H1 (cell line): ENCODE results near the gene SYT17. TPM values are rescaled to one million over a fixed set of nuclear protein-coding genes. Genes with fewer than 3 reads are reported as not detected.
A peak's percentile ranks its signal among the peaks of the same experiment; 100 is the strongest.

Experiments
- CTCF ChIA-PET: fragments of 300-600 bp; sonication (Branson Sonifier 250); formaldehyde crosslinking; loops from one replicate; lab custom pipeline; 2021; ENCODE audit not compliant: partially characterized antibody; lab: Charles Lee
- POLR2A ChIA-PET: fragments of 300-600 bp; sonication (Branson Sonifier 250); formaldehyde crosslinking; loops from one replicate; lab custom pipeline; 2021; ENCODE audit warnings: inconsistent platforms; ENCODE audit not compliant: partially characterized antibody; lab: Charles Lee
- DNase-seq, 2 experiments: peaks; one replicate each; pipeline versions ENCODE4 v3.0.0 to v3.0.0-alpha.2; 2010 to 2022; ENCODE audit warnings: low spot score in 2 of 2, low read depth in 1 of 2, mixed read lengths in 1 of 2
- FAIRE-seq: peaks from 2 replicates; lab custom pipeline; 2011; peaks lifted over from hg19 to GRCh38; lab: Jason Lieb, UNC
- H2AFZ ChIP-seq: 2 replicates; pipeline ENCODE4 v1.8.1; 2012; ENCODE audit warnings: low read length, inconsistent platforms
- H2AK5ac ChIP-seq: 2 replicates; pipeline ENCODE4 v1.6.1; 2013; ENCODE audit warnings: low read depth, low read length
- H2BK120ac ChIP-seq: replicated peaks from 2 replicates; pipeline ENCODE3; 2013; ENCODE audit warnings: low read depth, low read length, inconsistent platforms
- H2BK12ac ChIP-seq: 2 replicates; pipeline ENCODE4 v1.6.1; 2013; ENCODE audit warnings: low read depth, low read length
- H2BK15ac ChIP-seq: 2 replicates; pipeline ENCODE4 v1.6.1; 2013; ENCODE audit warnings: low read length
- H2BK20ac ChIP-seq: 2 replicates; pipeline ENCODE4 v1.6.1; 2013; ENCODE audit warnings: low read length
- H2BK5ac ChIP-seq: 2 replicates; pipeline ENCODE4 v1.6.1; 2013; ENCODE audit warnings: low read depth, low read length
- H3K14ac ChIP-seq: 2 replicates; pipeline ENCODE4 v1.6.1; 2013; ENCODE audit warnings: inconsistent platforms; ENCODE audit not compliant: insufficient read length
- H3K18ac ChIP-seq: 2 replicates; pipeline ENCODE4 v1.6.1; 2013; ENCODE audit warnings: low read length; ENCODE audit errors: extremely low read depth
- H3K23ac ChIP-seq: 2 replicates; pipeline ENCODE4 v1.6.1; 2013; ENCODE audit warnings: inconsistent platforms; ENCODE audit not compliant: insufficient read length
- H3K23me2 ChIP-seq: 2 replicates; pipeline ENCODE4 v1.6.1; 2013; ENCODE audit warnings: low read depth, low read length
- H3K27ac ChIP-seq: 2 replicates; pipeline ENCODE4 v1.6.1; 2011; ENCODE audit warnings: low read depth, low read length, inconsistent platforms
- H3K27me3 ChIP-seq, 4 experiments: replicated peaks in 1 of 4; 1 replicate in 1 of 4; 2 replicates in 3 of 4; pipeline versions ENCODE4 v1.6.1 to v1.8.1; 2011 to 2013; ENCODE audit warnings: low read length in 3 of 4, mild to moderate bottlenecking in 3 of 4, inconsistent platforms in 2 of 4, mixed read lengths in 2 of 4, moderate library complexity in 1 of 4; ENCODE audit not compliant: control insufficient read depth in 3 of 4, insufficient read depth in 3 of 4; ENCODE audit errors: extremely low read depth in 1 of 4
- H3K36me3 ChIP-seq, 4 experiments: 2 replicates each; pipeline versions ENCODE4 v1.6.1 to v1.8.1; 2011 to 2013; ENCODE audit warnings: mild to moderate bottlenecking in 4 of 4, low read length in 3 of 4, moderate library complexity in 2 of 4, control low read depth in 1 of 4, inconsistent platforms in 1 of 4; ENCODE audit not compliant: insufficient read depth in 4 of 4, control insufficient read depth in 2 of 4
- H3K4ac ChIP-seq: replicated peaks from 2 replicates; pipeline ENCODE3; 2013; ENCODE audit warnings: low read length, low read depth, mixed read lengths, inconsistent platforms; ENCODE audit not compliant: insufficient read length
- H3K4me1 ChIP-seq, 4 experiments: replicated peaks in 1 of 4; 1 replicate in 1 of 4; 2 replicates in 3 of 4; pipeline versions ENCODE4 v1.6.1 to v1.8.1; 2011 to 2013; ENCODE audit warnings: low read length in 3 of 4, inconsistent platforms in 2 of 4, mixed read lengths in 1 of 4; ENCODE audit not compliant: insufficient read depth in 4 of 4, control insufficient read depth in 3 of 4
- H3K4me2 ChIP-seq, 2 experiments: 2 replicates each; pipeline versions ENCODE4 v1.6.1 to v1.8.1; 2011 to 2013; ENCODE audit warnings: low read depth in 2 of 2, low read length in 2 of 2, control low read depth in 1 of 2, inconsistent platforms in 1 of 2, mild to moderate bottlenecking in 1 of 2; ENCODE audit not compliant: insufficient read depth in 1 of 2
- H3K4me3 ChIP-seq, 4 experiments: fragments of 200-600, 300-600 bp in 1 of 4; sonication (generic), shearing (Covaris generic), sonication (Bioruptor Twin) in 1 of 4; 2 replicates each; pipeline versions ENCODE4 v1.5.1 to v1.8.1; 2011 to 2016; ENCODE audit warnings: low read length in 4 of 4, low read depth in 3 of 4, control low read depth in 2 of 4, inconsistent platforms in 2 of 4, mild to moderate bottlenecking in 2 of 4, mixed read lengths in 1 of 4, moderate library complexity in 1 of 4; ENCODE audit not compliant: insufficient read depth in 2 of 4; ENCODE audit errors: extremely low read depth in 1 of 4
- H3K56ac ChIP-seq: replicated peaks from 2 replicates; pipeline ENCODE3; 2013; ENCODE audit warnings: low read depth, mild to moderate bottlenecking, mixed read lengths, low read length, inconsistent platforms; ENCODE audit not compliant: insufficient read length
- H3K79me1 ChIP-seq: 2 replicates; pipeline ENCODE4 v1.6.1; 2013; ENCODE audit warnings: low read depth, low read length, control low read depth
- H3K79me2 ChIP-seq, 2 experiments: 2 replicates each; pipeline versions ENCODE4 v1.6.1 to v1.8.1; 2012 to 2013; ENCODE audit warnings: low read length in 2 of 2, mild to moderate bottlenecking in 2 of 2, inconsistent platforms in 1 of 2; ENCODE audit not compliant: insufficient read depth in 2 of 2, control insufficient read depth in 1 of 2
- H3K9ac ChIP-seq, 4 experiments: replicated peaks in 1 of 4; 1 replicate in 1 of 4; 2 replicates in 3 of 4; pipeline versions ENCODE4 v1.6.1 to v1.8.1; 2011 to 2013; ENCODE audit warnings: low read depth in 3 of 4, low read length in 3 of 4, control low read depth in 2 of 4, mild to moderate bottlenecking in 2 of 4, moderate library complexity in 2 of 4, inconsistent platforms in 1 of 4; ENCODE audit errors: extremely low read depth in 1 of 4
- H3K9me3 ChIP-seq, 2 experiments: 2 replicates each; pipeline versions ENCODE4 v1.6.1 to v1.8.1; 2012 to 2013; ENCODE audit warnings: mild to moderate bottlenecking in 2 of 2, moderate library complexity in 2 of 2, control low read depth in 1 of 2, inconsistent platforms in 1 of 2, low read depth in 1 of 2, low read length in 1 of 2, mixed read lengths in 1 of 2; ENCODE audit not compliant: insufficient read depth in 2 of 2
- H4K20me1 ChIP-seq, 2 experiments: replicated peaks in 1 of 2; 2 replicates each; pipeline versions ENCODE3 to v1.8.1; 2011 to 2013; ENCODE audit warnings: inconsistent platforms in 2 of 2, low read length in 2 of 2, mild to moderate bottlenecking in 1 of 2; ENCODE audit not compliant: insufficient read depth in 2 of 2, control insufficient read depth in 1 of 2
- H4K5ac ChIP-seq: 2 replicates; pipeline ENCODE4 v1.6.1; 2013; ENCODE audit warnings: low read length, low read depth, mixed read lengths, inconsistent platforms; ENCODE audit not compliant: insufficient read length
- H4K8ac ChIP-seq: 2 replicates; pipeline ENCODE4 v1.8.0; 2013; ENCODE audit warnings: mild to moderate bottlenecking, moderate library complexity, low read length, inconsistent platforms; ENCODE audit not compliant: insufficient read depth; ENCODE audit errors: extremely low read depth
- H4K91ac ChIP-seq: replicated peaks from 2 replicates; pipeline ENCODE3; 2013; ENCODE audit warnings: low read length, mixed read lengths, inconsistent platforms; ENCODE audit not compliant: insufficient read length
- CREB1 ChIP-seq: IDR thresholded peaks from 2 replicates; pipeline ENCODE4 v1.6.1; 2012; ENCODE audit warnings: inconsistent platforms
- CTBP2 ChIP-seq: IDR thresholded peaks from 2 replicates; pipeline ENCODE4 v1.7.0; 2011; ENCODE audit warnings: borderline replicate concordance, mild to moderate bottlenecking, moderate library complexity, mixed read lengths, low read length; ENCODE audit not compliant: insufficient read depth, insufficient read length
- E2F6 ChIP-seq: IDR thresholded peaks from 2 replicates; pipeline ENCODE4 v1.6.1; 2012; ENCODE audit warnings: inconsistent platforms
- EZH2 ChIP-seq: fragments of 200-600 bp; sonication (generic); IDR thresholded peaks from 2 replicates; pipeline ENCODE4 v1.7.1; 2012; ENCODE audit warnings: low read depth, mild to moderate bottlenecking, moderate library complexity, low read length, inconsistent platforms; ENCODE audit not compliant: severe bottlenecking
- KDM5A ChIP-seq: fragments of 200-600 bp; IDR thresholded peaks from 2 replicates; pipeline ENCODE4 v1.7.1; 2012; ENCODE audit warnings: mild to moderate bottlenecking, low read length, inconsistent platforms, mixed read lengths
- RAD21 ChIP-seq, 2 experiments: IDR thresholded peaks in 1 of 2; conservative IDR thresholded peaks in 1 of 2; 2 replicates each; pipeline ENCODE4 v1.6.1; 2011; ENCODE audit warnings: low read depth in 2 of 2, low read length in 2 of 2, improper control_type of control experiment in 1 of 2, inconsistent platforms in 1 of 2, mild to moderate bottlenecking in 1 of 2, moderate library complexity in 1 of 2
- RBBP5 ChIP-seq: IDR thresholded peaks from 2 replicates; pipeline ENCODE4 v1.7.1; 2012; ENCODE audit warnings: low read depth, mild to moderate bottlenecking, inconsistent platforms, low read length, moderate library complexity, borderline replicate concordance
- RXRA ChIP-seq: IDR thresholded peaks from 2 replicates; pipeline ENCODE4 v1.6.1; 2011; ENCODE audit warnings: low read depth, mild to moderate bottlenecking, low read length, moderate library complexity; ENCODE audit not compliant: insufficient read depth
- SIN3A ChIP-seq, 2 experiments: IDR thresholded peaks in 1 of 2; conservative IDR thresholded peaks in 1 of 2; 2 replicates each; pipeline ENCODE4 v1.6.1; 2011 to 2012; ENCODE audit warnings: low read length in 2 of 2, improper control_type of control experiment in 1 of 2, low read depth in 1 of 2, mild to moderate bottlenecking in 1 of 2
- SIX5 ChIP-seq: IDR thresholded peaks from 2 replicates; pipeline ENCODE4 v1.6.1; 2011; ENCODE audit warnings: mild to moderate bottlenecking, low read depth, low read length
- SP4 ChIP-seq: IDR thresholded peaks from 2 replicates; pipeline ENCODE4 v1.6.1; 2012; ENCODE audit warnings: low read length, inconsistent platforms
- TAF1 ChIP-seq: IDR thresholded peaks from 2 replicates; pipeline ENCODE4 v1.6.1; 2011; ENCODE audit warnings: mild to moderate bottlenecking, low read depth, low read length
- WGBS, 2 experiments: shearing (Covaris generic) in 1 of 2; methylation state at CpG; one replicate each; pipeline versions ENCODE4 v1.1.6 to v1.1.7; 2013 to 2015; ENCODE audit warnings: low lambda C conversion rate in 2 of 2, mixed read lengths in 2 of 2, inconsistent platforms in 1 of 2, low coverage in 1 of 2, missing lambda C conversion rate in 1 of 2; ENCODE audit not compliant: insufficient replicate concordance in 2 of 2, insufficient coverage in 1 of 2, insufficient read length in 1 of 2; ENCODE audit errors: extremely low coverage in 1 of 2, missing lambda C conversion rate in 1 of 2; 5-methylcytosine and 5-hydroxymethylcytosine counted together
- polyA plus RNA-seq, 7 experiments: library from polyadenylated mRNA; depleted of rRNA in 3 of 7; stranded (reverse) in 5 of 7; unstranded in 2 of 7; fragments of >200 nt in 5 of 7; fragments of 200-250 nt in 2 of 7; gene quantifications; 1 replicate in 5 of 7; 2 replicates in 1 of 7; 4 replicates in 1 of 7; pipeline versions ENCODE4 v1.2.1 to v1.2.3, GENCODE V29; 2011 to 2013; ENCODE audit warnings: missing spikeins in 2 of 7, mixed read lengths in 2 of 7
- total RNA-seq: library from RNA; stranded (reverse); fragmentation: NEBNext Ultra II Directional; extraction: Animal tissue kit (Norgen Biotek cat#: 25700); gene quantifications from 2 replicates; pipeline ENCODE4 v1.2.1, GENCODE V29; 2021

Gene SYT17
- total and polyA plus RNA-seq, 2 of the 8 experiments (the other 6 are each of a cell fraction or from before 2014, with no cell fraction given): 5.8 to 18.1 TPM

GRCh38 chr16:19281246-19281645 is 113.2 kb downstream of the SYT17 start:
- Histone ChIP-seq H3K18ac (no peak overlapping the region; the same call in 1 of the 2 replicates), H3K23ac (no peak overlapping the region), H2BK5ac (no peak overlapping the region), H3K4me3 (no peak overlapping the region), H3K36me3 (no peaks in the 10 kb centered on the region), H3K4ac (no peak overlapping the region), H3K4me1 (no peaks in the 10 kb centered on the region), H3K23me2 (no peaks in the 10 kb centered on the region), H4K91ac (no peak overlapping the region), H3K9me3 (no peaks in the 10 kb centered on the region), H4K20me1 (peaks cover 0 to 1% of the 10 kb centered on the region in 2 experiments), H3K79me1 (no peaks in the 10 kb centered on the region), H3K14ac (no peak overlapping the region), H2BK12ac (no peak overlapping the region), H3K79me2 (no peaks in the 10 kb centered on the region), H2AFZ (no peak overlapping the region), H3K4me2 (no peak overlapping the region), H2BK20ac (0 out of 2 replicates have a peak overlapping the region, but pooled peaks have one; percentile 48), H4K8ac (no peak overlapping the region), H3K27me3 (no peaks in the 10 kb centered on the region), H2AK5ac (0 out of 2 replicates have a peak overlapping the region, but pooled peaks have one; percentile 54), H2BK15ac (no peak overlapping the region), H3K27ac (no peak overlapping the region), H4K5ac (no peak overlapping the region), H3K9ac (no peak overlapping the region), H3K56ac (no peak overlapping the region), H2BK120ac (no peak overlapping the region)
- ChIA-PET CTCF (interaction anchor here (0.7 kb wide), 3 partner anchors 24 to 75 kb away, joined by 3 to 5 read pairs (median 4); no protein-coding TSS in a partner anchor), POLR2A (no interaction called here)
- DNase-seq: no peak
- no peak for FAIRE-seq
- 94% methylated on average over 2 of the region's 2 CpGs; no CpG with 5 or more reads in 1 of the 2 experiments for WGBS, 2 experiments
- TF ChIP-seq KDM5A (no peak), EZH2 (no peak), SIN3A (conservative IDR thresholded peaks at IDR 0.05 in 1 of 2, IDR thresholded peaks at IDR 0.05 in 1 of 2; ENCODE audit: low read depth in 1 of 2, low read length in 2 of 2) (no peak), CTBP2 (no peak), RXRA (no peak), TAF1 (no peak), CREB1 (no peak), E2F6 (no peak), RAD21 (IDR thresholded peaks at IDR 0.05 in 1 of 2, conservative IDR thresholded peaks at IDR 0.05 in 1 of 2; ENCODE audit: low read depth in 2 of 2, low read length in 2 of 2) (no peak), SP4 (no peak), RBBP5 (no peak), SIX5 (no peak)
